ENCODE measurements around the gene DCPS. TPM values are rescaled to one million over a fixed set of nuclear protein-coding genes. Genes with fewer than 3 reads are reported as not detected.

DCPS gene
- total RNA-seq, 2 donors from 2014 or later, result 3.0 to 17.9 TPM

DNA sequence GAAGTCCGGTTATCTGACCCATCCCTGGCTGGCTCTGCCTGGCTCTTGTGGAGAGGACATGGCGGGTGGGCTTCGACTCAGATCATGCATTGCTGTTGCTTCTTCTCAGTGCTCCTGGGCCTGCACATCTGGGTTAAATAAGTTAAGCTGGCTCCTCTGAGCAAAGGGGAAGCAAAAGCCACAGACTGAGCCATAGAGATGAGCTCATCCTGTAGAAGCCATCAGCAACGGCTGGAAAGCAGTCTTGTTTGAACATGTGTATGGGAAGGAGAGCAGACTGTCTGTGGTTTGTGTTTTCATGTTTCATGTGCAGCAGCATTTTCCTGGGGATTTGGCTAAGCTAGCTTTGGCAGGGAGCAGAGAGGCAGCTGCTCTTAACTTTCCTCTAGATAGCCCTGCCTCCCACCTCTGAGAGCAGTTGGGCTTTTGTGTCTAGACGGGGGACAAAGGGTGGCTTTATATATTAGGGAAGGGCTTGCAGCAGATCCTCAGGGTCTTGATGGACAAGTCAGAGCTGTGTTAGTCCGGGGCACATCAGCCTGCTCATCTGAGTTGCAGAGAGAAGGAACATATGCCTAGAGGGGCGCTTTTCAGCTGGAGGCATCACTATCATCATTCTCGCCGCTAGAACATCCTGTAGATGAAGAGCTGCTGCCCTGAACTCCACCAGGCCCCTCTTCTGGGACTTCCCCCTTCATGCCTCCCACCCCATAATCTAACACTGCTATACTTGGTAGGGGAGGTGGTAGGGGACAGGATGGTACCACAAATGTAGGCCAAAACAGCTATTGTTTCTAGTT lies 14.9 kb downstream of the DCPS start:
- Histone ChIP-seq H3K27me3 (no peaks in the 10 kb centered on the region), H3K9me3 (no peaks in the 10 kb centered on the region), H3K36me3 (replicated peaks in 1 of 2; ENCODE audit: insufficient read depth in 1 of 2, low read depth in 2 of 2) (no peaks in the 10 kb centered on the region), H3K27ac (peak overlapping the region in 2 of 4 donors; percentile 51 to 59), H3K4me3 (no peak overlapping the region), H3K4me1 (peaks cover 8% of the 10 kb centered on the region)
- WGBS, 2 donors, result 63 to 83% methylated on average over 8 to 9 of the region's 9 CpGs
- no peak for TF ChIP-seq POLR2A (IDR thresholded peaks at IDR 0.05)
- TF ChIP-seq, protein P1, sequence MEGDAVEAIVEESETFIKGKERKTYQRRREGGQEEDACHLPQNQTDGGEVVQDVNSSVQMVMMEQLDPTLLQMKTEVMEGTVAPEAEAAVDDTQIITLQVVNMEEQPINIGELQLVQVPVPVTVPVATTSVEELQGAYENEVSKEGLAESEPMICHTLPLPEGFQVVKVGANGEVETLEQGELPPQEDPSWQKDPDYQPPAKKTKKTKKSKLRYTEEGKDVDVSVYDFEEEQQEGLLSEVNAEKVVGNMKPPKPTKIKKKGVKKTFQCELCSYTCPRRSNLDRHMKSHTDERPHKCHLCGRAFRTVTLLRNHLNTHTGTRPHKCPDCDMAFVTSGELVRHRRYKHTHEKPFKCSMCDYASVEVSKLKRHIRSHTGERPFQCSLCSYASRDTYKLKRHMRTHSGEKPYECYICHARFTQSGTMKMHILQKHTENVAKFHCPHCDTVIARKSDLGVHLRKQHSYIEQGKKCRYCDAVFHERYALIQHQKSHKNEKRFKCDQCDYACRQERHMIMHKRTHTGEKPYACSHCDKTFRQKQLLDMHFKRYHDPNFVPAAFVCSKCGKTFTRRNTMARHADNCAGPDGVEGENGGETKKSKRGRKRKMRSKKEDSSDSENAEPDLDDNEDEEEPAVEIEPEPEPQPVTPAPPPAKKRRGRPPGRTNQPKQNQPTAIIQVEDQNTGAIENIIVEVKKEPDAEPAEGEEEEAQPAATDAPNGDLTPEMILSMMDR (IDR thresholded peaks at IDR 0.05), result no peak
- DNase-seq (peak in 1 of 4 donors; percentile 56), ATAC-seq (peak; percentile 47)
- intact Hi-C loops (cut with DNase I), result no loop called here

GRCh38 chr11:126319374-126319740 lies 15.5 kb downstream of the DCPS start:
- Histone ChIP-seq H3K9me3 (no peaks in the 10 kb centered on the region), H3K36me3 (replicated peaks in 1 of 2; ENCODE audit: insufficient read depth in 1 of 2, low read depth in 2 of 2) (no peaks in the 10 kb centered on the region), H3K27ac (no peak overlapping the region), H3K4me1 (peaks cover 8% of the 10 kb centered on the region), H3K4me3 (no peak overlapping the region), H3K27me3 (no peaks in the 10 kb centered on the region)
- intact Hi-C loops (cut with DNase I), result no loop called here
- WGBS, 2 donors, result 83 to 93% methylated on average over 5 of the region's 5 CpGs
- DNase-seq (no peak), ATAC-seq (no peak)
- no peak for TF ChIP-seq POLR2A (IDR thresholded peaks at IDR 0.05)
- TF ChIP-seq, protein P1 (IDR thresholded peaks at IDR 0.05), result no peak

GRCh38 chr11:126322996-126323395 lies 19.1 kb downstream of the DCPS start:
- no peaks in the 10 kb centered on the region for H3K27me3 ChIP-seq
- intact Hi-C loops (cut with DNase I), result no loop called here
- H3K9me3 ChIP-seq, result no peaks in the 10 kb centered on the region
- WGBS, 2 donors, result 93 to 94% methylated on average over 3 of the region's 3 CpGs
- TF ChIP-seq, protein P1 (IDR thresholded peaks at IDR 0.05), result no peak
- no peak for TF ChIP-seq POLR2A (IDR thresholded peaks at IDR 0.05)
- ATAC-seq (no peak), DNase-seq (no peak)
- H3K36me3 ChIP-seq (replicated peaks in 1 of 2; ENCODE audit: insufficient read depth in 1 of 2, low read depth in 2 of 2), result no peaks in the 10 kb centered on the region
- peaks cover 10% of the 10 kb centered on the region for H3K4me1 ChIP-seq
- no peak overlapping the region for H3K4me3 ChIP-seq
- no peak overlapping the region for H3K27ac ChIP-seq

DNA sequence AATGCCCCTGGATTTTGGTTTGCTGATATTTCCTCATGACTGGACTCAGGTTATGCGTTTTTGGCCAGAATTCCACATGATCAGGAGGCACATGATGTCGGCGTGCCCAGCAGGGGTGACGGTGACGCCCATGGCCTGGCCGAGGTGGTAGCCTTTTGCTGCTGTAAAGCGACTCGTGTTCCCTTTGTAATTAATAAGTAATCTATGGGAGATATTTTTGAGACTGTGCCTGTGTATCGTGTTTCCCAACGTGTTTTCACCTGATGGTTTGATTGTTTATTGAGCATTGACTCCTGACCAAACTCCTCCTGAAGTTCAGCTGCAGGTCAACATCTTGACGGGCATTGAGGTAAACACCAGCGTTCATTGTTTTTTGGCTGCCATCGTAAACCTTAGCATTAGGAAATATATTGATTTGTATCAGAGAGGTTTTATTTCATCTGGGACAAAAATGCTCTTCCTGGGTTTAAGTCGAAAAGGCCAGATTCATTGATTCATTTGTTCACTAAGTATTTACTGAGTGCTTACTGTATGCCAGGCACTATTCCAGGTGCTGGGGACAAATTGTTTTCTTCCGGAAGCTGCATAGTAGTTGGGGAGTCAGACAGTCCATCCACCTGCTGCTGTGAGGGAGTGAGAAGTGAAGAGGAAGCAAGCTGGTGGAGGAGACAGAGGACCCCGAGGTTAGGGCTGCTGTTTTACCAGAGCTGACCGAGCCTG lies 23.6 kb downstream of the DCPS start:
- ATAC-seq (peak; percentile 74), DNase-seq (peak in 1 of 4 donors; percentile 38)

More for the DNA sequence above, 23.6 kb downstream of the DCPS start:
- no peak overlapping the region for H3K4me3 ChIP-seq
- peaks cover 0 to 2% of the 10 kb centered on the region in 2 donors for H3K36me3 ChIP-seq (replicated peaks in 1 of 2; ENCODE audit: insufficient read depth in 1 of 2, low read depth in 2 of 2)
- intact Hi-C loops (cut with DNase I), result no loop called here
- H3K27ac ChIP-seq, result peak overlapping the region in 3 of 4 donors; percentile 15 to 58 (median 56)
- peaks cover 16% of the 10 kb centered on the region for H3K4me1 ChIP-seq
- H3K27me3 ChIP-seq, result no peaks in the 10 kb centered on the region
- TF ChIP-seq POLR2A (IDR thresholded peaks at IDR 0.05), result no peak
- TF ChIP-seq, protein P1 (IDR thresholded peaks at IDR 0.05), result no peak
- 57% methylated on average over 17 of the region's 17 CpGs for WGBS, 2 donors
- no peaks in the 10 kb centered on the region for H3K9me3 ChIP-seq

All from body of pancreas (tissue), 4 donors.